Measurements from ENCODE around the gene GID4. TPM values are rescaled to one million over a fixed set of nuclear protein-coding genes. Genes with fewer than 3 reads are reported as not detected.

GID4 gene
- total and polyA plus RNA-seq, 2 of the 13 experiments (the other 11 are each of a cell fraction or from before 2014, with no cell fraction given) = 4.3 to 6.1 TPM

- TF ChIP-seq E2F1 (CRISPR knock-in tag; IDR thresholded peaks at IDR 0.05) (peak; percentile 90), ZNF576 (CRISPR knock-in tag; IDR thresholded peaks at IDR 0.05) (peak; percentile 87; the same call in 1 of the 2 replicates), ZNF460 (CRISPR knock-in tag; IDR thresholded peaks at IDR 0.05; ENCODE audit: borderline replicate concordance) (no peak; the same call in 1 of the 2 replicates), ZEB1 (IDR thresholded peaks at IDR 0.05; ENCODE audit: insufficient replicate concordance, low read depth) (no peak), TRAFD1 (CRISPR knock-in tag; IDR thresholded peaks at IDR 0.05; ENCODE audit: borderline replicate concordance) (no peak), KLF13 (CRISPR knock-in tag; IDR thresholded peaks at IDR 0.05) (no peak), ZFP36 (IDR thresholded peaks at IDR 0.05; ENCODE audit: borderline replicate concordance, low read depth, low read length, partially characterized antibody) (no peak), RAD21 (CRISPR knock-in tag; IDR thresholded peaks at IDR 0.05) (peak; percentile 55), ZNF510 (CRISPR knock-in tag; IDR thresholded peaks at IDR 0.05; ENCODE audit: low read depth) (no peak), ZNF552 (CRISPR knock-in tag; IDR thresholded peaks at IDR 0.05; ENCODE audit: borderline replicate concordance) (0 out of 2 replicates have a peak, but pooled peaks have one; percentile 22), ZNF776 (CRISPR knock-in tag; IDR thresholded peaks at IDR 0.05) (peak; percentile 52; the same call in 1 of the 2 replicates), PHB2 (IDR thresholded peaks at IDR 0.05; ENCODE audit: partially characterized antibody) (no peak), DR1 (CRISPR knock-in tag; IDR thresholded peaks at IDR 0.05) (peak; percentile 69), PRMT3 (CRISPR knock-in tag; IDR thresholded peaks at IDR 0.05; ENCODE audit: borderline replicate concordance, low read depth) (no peak), ZSCAN22 (CRISPR knock-in tag; IDR thresholded peaks at IDR 0.05) (peak; percentile 64; the same call in 1 of the 2 replicates), SALL2 (CRISPR knock-in tag; IDR thresholded peaks at IDR 0.05) (no peak), BCL3 (CRISPR knock-in tag; IDR thresholded peaks at IDR 0.05) (no peak), AKNA (CRISPR knock-in tag; IDR thresholded peaks at IDR 0.05; ENCODE audit: borderline replicate concordance) (no peak), SYNCRIP (IDR thresholded peaks at IDR 0.05; ENCODE audit: insufficient read depth, low read depth, low read length) (no peak), RBFOX2 (IDR thresholded peaks at IDR 0.05; ENCODE audit: low read depth, low read length) (peak; percentile 80)
These were observed at the start of gene GID4, which contains the start of gene ATPAF2 (continued) for GRCh38 chr17:18038861-18039534.

All from HepG2 (cell line).